GM23248 (cell line): ENCODE results near the gene NOX4. TPM values are rescaled to one million over a fixed set of nuclear protein-coding genes. Genes with fewer than 3 reads are reported as not detected.
A peak's percentile ranks its signal among the peaks of the same experiment; 100 is the strongest.
"Not testable (repeated sequence)": the region's sequence is repeated elsewhere in the genome, so short reads cannot be mapped to it uniquely, and the experiment has no call there.

Source experiments
- DNase-seq: peaks from one replicate; pipeline ENCODE4 v3.0.0-alpha.2; 2015
- H2AFZ ChIP-seq: fragments of 200-600 bp; sonication (generic); 2 replicates; pipeline ENCODE4 v1.6.1; 2016; ENCODE audit warnings: antibody characterized with exemption
- H3F3A ChIP-seq: fragments of 200-600 bp; sonication (generic); 2 replicates; pipeline ENCODE4 v1.6.1; 2016; ENCODE audit warnings: mild to moderate bottlenecking, antibody characterized with exemption, mixed run types; ENCODE audit not compliant: insufficient read depth
- H3K27ac ChIP-seq: fragments of 200-600 bp; sonication (generic); 2 replicates; pipeline ENCODE4 v1.5.1; 2016; ENCODE audit warnings: mild to moderate bottlenecking
- H3K27me3 ChIP-seq: fragments of 200-600 bp; sonication (generic); replicated peaks from 2 replicates; pipeline ENCODE4 v1.6.1; 2016; ENCODE audit warnings: mild to moderate bottlenecking; ENCODE audit not compliant: insufficient read depth
- H3K36me3 ChIP-seq: fragments of 200-600 bp; sonication (generic); 2 replicates; pipeline ENCODE4 v1.6.1; 2016; ENCODE audit warnings: low read depth, mild to moderate bottlenecking
- H3K4me1 ChIP-seq: fragments of 200-600 bp; sonication (generic); 2 replicates; pipeline ENCODE4 v1.6.1; 2016; ENCODE audit warnings: mild to moderate bottlenecking; ENCODE audit not compliant: insufficient read depth
- H3K4me2 ChIP-seq: fragments of 200-600 bp; sonication (generic); one replicate; pipeline ENCODE4 v1.6.1; 2016; ENCODE audit warnings: mild to moderate bottlenecking; ENCODE audit not compliant: unreplicated experiment
- H3K4me3 ChIP-seq: fragments of 200-600 bp; sonication (generic); 2 replicates; pipeline ENCODE4 v1.5.1; 2016; ENCODE audit warnings: mild to moderate bottlenecking
- H3K79me2 ChIP-seq: fragments of 200-600 bp; sonication (generic); 2 replicates; pipeline ENCODE4 v1.6.1; 2016; ENCODE audit warnings: mild to moderate bottlenecking; ENCODE audit not compliant: insufficient read depth
- H3K9ac ChIP-seq: fragments of 200-600 bp; sonication (generic); 2 replicates; pipeline ENCODE4 v1.6.1; 2016; ENCODE audit warnings: mild to moderate bottlenecking
- H3K9me2 ChIP-seq: fragments of 200-600 bp; sonication (generic); 2 replicates; pipeline ENCODE4 v1.6.1; 2016; ENCODE audit warnings: mixed run types, mild to moderate bottlenecking, moderate library complexity; ENCODE audit not compliant: insufficient read depth
- H3K9me3 ChIP-seq: fragments of 200-600 bp; sonication (generic); one replicate; pipeline ENCODE4 v1.6.1; 2017; ENCODE audit warnings: low read depth
- H4K20me1 ChIP-seq: fragments of 200-600 bp; sonication (generic); 2 replicates; pipeline ENCODE4 v1.6.0; 2016; ENCODE audit not compliant: insufficient read depth
- EZH2 ChIP-seq: fragments of 200-600 bp; sonication (generic); IDR thresholded peaks from 2 replicates; pipeline ENCODE4 v1.6.1; 2018; ENCODE audit warnings: antibody characterized with exemption, mild to moderate bottlenecking; ENCODE audit not compliant: insufficient read depth, poor library complexity, severe bottlenecking
- EZH2phosphoT487 ChIP-seq: fragments of 200-600 bp; sonication (generic); IDR thresholded peaks from 2 replicates; pipeline ENCODE4 v1.6.1; 2018; ENCODE audit warnings: antibody characterized with exemption, moderate library complexity, mild to moderate bottlenecking, low read depth; ENCODE audit not compliant: insufficient read depth
- WGBS, 2 experiments: methylation state at CpG; one replicate each; pipeline ENCODE4 v1.1.6; 2015 to 2017; ENCODE audit warnings: low lambda C conversion rate in 2 of 2, low coverage in 1 of 2; ENCODE audit errors: missing lambda C conversion rate in 2 of 2; 5-methylcytosine and 5-hydroxymethylcytosine counted together
- in situ Hi-C: fragments of 300-500 bp; cut with MboI; formaldehyde crosslinking; loops from 2 replicates; pipeline ENCODE4 v1.15.0; 2020
- polyA plus RNA-seq: library from polyadenylated mRNA; unstranded; fragments of >200 nt; fragmentation: Nextera tagmentation; extraction: Ambion mirVana; gene quantifications from 2 replicates; pipeline ENCODE4 v1.2.1, GENCODE V29; 2016
- total RNA-seq: library from RNA; depleted of rRNA; stranded (reverse); fragments of >200 nt; shearing (Covaris generic); gene quantifications from 2 replicates; pipeline ENCODE4 v1.2.3, GENCODE V29; 2014

NOX4 gene
- total and polyA plus RNA-seq, 2 experiments from 2014 or later = 0.54 to 1.4 TPM

DNA sequence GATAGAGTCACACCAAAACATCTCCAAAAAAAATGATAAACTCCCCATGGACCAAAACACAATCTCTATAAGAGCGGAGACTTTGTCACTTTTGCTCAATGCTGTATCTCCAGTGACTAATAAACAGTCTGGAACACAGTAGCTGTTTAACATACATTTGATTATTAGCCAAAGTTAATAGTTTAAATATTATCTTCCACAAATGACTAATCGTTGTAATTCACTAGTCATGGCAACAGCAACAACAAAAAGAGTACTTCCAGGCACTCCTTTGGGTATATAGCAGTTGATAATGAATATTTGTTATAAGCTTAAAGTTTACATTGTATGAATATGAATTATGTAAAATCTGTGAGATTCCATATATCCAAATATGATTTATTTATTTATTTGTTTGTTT lies 121.8 kb downstream of the NOX4 start:
- H3K9me2 ChIP-seq, H4K20me1 ChIP-seq, H3K4me3 ChIP-seq, H3K4me2 ChIP-seq, H3K79me2 ChIP-seq, H3K9ac ChIP-seq, H3K36me3 ChIP-seq, H3K27me3 ChIP-seq, H3K9me3 ChIP-seq, H3F3A ChIP-seq, in situ Hi-C loops, H2AFZ ChIP-seq, H3K4me1 ChIP-seq, H3K27ac ChIP-seq: not testable (repeated sequence)
- peak; percentile 16 for DNase-seq
- WGBS, 2 experiments = 90 to 91% methylated on average over 2 of the region's 2 CpGs

DNA sequence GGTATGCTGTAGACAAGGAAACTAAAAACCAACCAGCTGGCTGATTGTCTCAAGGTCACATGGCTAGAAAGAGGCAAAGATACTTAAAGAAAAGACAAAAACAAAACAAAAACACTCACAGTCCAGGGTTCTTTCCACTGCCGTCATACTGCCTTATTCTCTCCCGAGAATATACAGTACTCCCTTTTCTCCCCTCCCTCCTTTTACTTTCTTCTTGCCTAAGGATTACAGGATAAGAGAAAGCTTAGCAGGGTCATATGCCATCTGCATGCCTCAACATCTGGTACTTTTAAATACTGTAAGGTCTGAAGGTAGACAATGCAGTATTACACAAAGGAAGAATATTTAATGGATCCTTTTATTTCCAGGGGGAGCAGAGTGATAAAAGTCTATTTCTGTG lies 126.3 kb downstream of the NOX4 start:
- H3K4me1 ChIP-seq, H3K9me3 ChIP-seq, in situ Hi-C loops, H3K27me3 ChIP-seq, H3K27ac ChIP-seq, H3K36me3 ChIP-seq, H3K4me2 ChIP-seq, H3K9me2 ChIP-seq, DNase-seq, H3K4me3 ChIP-seq, H3K79me2 ChIP-seq, H3F3A ChIP-seq, H4K20me1 ChIP-seq, H3K9ac ChIP-seq: not testable (repeated sequence)
- H2AFZ ChIP-seq = 0 out of 2 replicates have a peak overlapping the region, but pooled peaks have one; percentile 17
- 76 to 86% methylated on average over 2 of the region's 2 CpGs for WGBS, 2 experiments

DNA sequence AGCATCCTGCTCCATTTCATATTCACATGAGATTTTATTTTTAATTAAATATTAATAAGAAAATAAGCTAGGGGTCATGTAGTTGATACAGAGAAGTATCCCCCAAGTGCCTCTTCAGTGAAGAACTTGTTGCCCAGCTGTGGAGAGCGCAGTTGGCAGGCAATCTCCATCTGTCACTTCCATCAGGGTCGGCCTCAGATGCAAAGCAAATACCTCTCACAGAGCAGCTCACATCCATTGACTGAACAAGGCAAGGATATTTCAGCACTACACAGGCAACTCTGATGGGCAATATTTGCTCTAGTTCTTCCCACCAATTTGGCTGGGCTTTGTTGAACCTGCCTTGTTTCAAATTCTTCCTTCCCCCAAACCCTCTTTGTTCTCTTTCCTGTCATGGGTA lies 129.4 kb downstream of the NOX4 start:
- Histone ChIP-seq H3F3A (no peaks in the 10 kb centered on the region), H3K9me2 (no peaks in the 10 kb centered on the region), H3K9me3 (no peaks in the 10 kb centered on the region), H3K27me3 (no peaks in the 10 kb centered on the region), H2AFZ (no peak overlapping the region), H3K27ac (no peak overlapping the region), H3K79me2 (no peaks in the 10 kb centered on the region), H3K9ac (no peak overlapping the region), H3K4me1 (no peaks in the 10 kb centered on the region), H3K4me3 (no peak overlapping the region), H3K36me3 (no peaks in the 10 kb centered on the region), H3K4me2 (no peak overlapping the region), H4K20me1 (no peaks in the 10 kb centered on the region)
- in situ Hi-C loops = no loop called here
- TF ChIP-seq EZH2phosphoT487 = no peak
- TF ChIP-seq EZH2 = no peak
- DNase-seq = no peak
- WGBS, 2 experiments = 46 to 53% methylated on average over 2 of the region's 2 CpGs

DNA sequence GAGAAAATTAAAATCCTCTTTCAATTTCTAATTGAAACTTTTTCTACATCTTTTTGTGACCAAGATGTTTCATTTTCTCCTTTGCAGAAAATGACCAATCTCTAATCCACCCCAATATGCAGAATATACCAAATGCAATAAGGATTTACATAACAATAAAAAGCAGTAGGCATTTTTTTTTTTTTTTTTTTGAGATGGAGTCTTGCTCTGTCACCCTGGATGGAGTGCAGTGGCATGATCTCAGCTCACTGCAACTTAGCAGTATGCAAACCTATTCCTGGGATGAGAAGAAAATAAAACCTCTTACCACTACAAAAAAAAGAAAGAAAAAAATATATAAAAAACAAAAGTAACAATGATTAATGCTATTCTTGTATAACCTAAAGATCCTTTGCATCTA lies 132.0 kb downstream of the NOX4 start:
- H3K79me2 ChIP-seq, H3K9me3 ChIP-seq, in situ Hi-C loops, H3K4me2 ChIP-seq, H3K36me3 ChIP-seq, H3K9ac ChIP-seq, H3K27me3 ChIP-seq, DNase-seq, H4K20me1 ChIP-seq, H3F3A ChIP-seq, H3K9me2 ChIP-seq, H2AFZ ChIP-seq, H3K27ac ChIP-seq, H3K4me3 ChIP-seq, H3K4me1 ChIP-seq: not testable (repeated sequence)

DNA sequence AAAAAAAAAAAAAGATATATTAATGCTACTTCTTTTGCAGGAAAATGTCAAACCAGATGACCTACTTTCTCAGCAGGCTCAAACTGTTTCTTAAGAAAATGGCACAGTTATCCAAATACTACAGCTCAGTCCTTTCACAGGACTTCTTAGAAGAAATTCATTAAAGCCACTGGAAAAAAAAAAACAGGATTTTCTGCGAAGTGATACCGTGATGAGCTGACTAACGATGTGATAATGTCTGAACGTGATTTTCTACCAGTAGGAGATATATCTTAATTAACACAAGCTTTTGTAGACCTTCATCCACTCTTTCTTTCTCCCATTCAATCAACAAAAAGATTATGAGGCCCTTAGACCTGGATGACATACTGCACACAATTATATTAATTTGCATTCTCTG lies 132.4 kb downstream of the NOX4 start:
- no peak overlapping the region for H3K4me2 ChIP-seq
- in situ Hi-C loops = no loop called here
- H3K79me2 ChIP-seq = no peaks in the 10 kb centered on the region
- no peaks in the 10 kb centered on the region for H3K36me3 ChIP-seq
- 45 to 52% methylated on average over 4 of the region's 4 CpGs for WGBS, 2 experiments
- DNase-seq = no peak
- TF ChIP-seq EZH2 = no peak
- no peak for TF ChIP-seq EZH2phosphoT487
- H2AFZ ChIP-seq = peak overlapping the region; percentile 42; the same call in 1 of the 2 replicates
- no peak overlapping the region for H3K4me3 ChIP-seq
- H3K4me1 ChIP-seq = no peaks in the 10 kb centered on the region
- no peak overlapping the region for H3K9ac ChIP-seq
- H3K27ac ChIP-seq = no peak overlapping the region
- no peaks in the 10 kb centered on the region for H3K9me3 ChIP-seq
- H3K9me2 ChIP-seq = no peaks in the 10 kb centered on the region
- H4K20me1 ChIP-seq = no peaks in the 10 kb centered on the region
- H3K27me3 ChIP-seq = no peaks in the 10 kb centered on the region
- H3F3A ChIP-seq = no peaks in the 10 kb centered on the region
